Measurements from ENCODE around the gene ZNF335.

The ZNF335 gene

DNA sequence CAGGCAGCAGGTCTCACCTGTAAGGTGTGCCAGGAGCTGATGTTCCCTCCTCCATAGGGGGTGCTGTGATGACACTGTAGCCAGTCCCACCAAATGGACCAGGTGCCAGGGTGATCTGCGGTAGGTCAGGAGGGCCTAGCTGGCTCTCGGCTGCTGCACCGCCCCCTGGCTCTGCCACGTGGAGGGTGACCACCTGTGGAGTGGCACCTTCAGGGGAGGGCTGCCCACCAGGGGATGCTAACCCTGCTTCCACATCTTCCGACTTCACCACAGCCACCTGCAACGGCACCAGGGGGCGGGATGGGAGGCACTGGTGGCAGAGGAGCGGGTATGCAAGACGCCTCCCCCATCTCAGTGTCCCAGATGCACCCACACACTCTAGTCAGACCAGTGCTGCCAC is 18.3 kb downstream of the ZNF335 start:
- DNase-seq (ENCODE audit: low spot score) = no peak
- TF ChIP-seq, protein P1, sequence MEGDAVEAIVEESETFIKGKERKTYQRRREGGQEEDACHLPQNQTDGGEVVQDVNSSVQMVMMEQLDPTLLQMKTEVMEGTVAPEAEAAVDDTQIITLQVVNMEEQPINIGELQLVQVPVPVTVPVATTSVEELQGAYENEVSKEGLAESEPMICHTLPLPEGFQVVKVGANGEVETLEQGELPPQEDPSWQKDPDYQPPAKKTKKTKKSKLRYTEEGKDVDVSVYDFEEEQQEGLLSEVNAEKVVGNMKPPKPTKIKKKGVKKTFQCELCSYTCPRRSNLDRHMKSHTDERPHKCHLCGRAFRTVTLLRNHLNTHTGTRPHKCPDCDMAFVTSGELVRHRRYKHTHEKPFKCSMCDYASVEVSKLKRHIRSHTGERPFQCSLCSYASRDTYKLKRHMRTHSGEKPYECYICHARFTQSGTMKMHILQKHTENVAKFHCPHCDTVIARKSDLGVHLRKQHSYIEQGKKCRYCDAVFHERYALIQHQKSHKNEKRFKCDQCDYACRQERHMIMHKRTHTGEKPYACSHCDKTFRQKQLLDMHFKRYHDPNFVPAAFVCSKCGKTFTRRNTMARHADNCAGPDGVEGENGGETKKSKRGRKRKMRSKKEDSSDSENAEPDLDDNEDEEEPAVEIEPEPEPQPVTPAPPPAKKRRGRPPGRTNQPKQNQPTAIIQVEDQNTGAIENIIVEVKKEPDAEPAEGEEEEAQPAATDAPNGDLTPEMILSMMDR (IDR thresholded peaks at IDR 0.05; ENCODE audit: extremely low read depth, missing control alignments) = no peak

GRCh38 chr20:45952861-45953260 is 19.1 kb downstream of the ZNF335 start:
- DNase-seq (ENCODE audit: low spot score) = no peak
- TF ChIP-seq, protein P1 (IDR thresholded peaks at IDR 0.05; ENCODE audit: extremely low read depth, missing control alignments) = no peak

DNA sequence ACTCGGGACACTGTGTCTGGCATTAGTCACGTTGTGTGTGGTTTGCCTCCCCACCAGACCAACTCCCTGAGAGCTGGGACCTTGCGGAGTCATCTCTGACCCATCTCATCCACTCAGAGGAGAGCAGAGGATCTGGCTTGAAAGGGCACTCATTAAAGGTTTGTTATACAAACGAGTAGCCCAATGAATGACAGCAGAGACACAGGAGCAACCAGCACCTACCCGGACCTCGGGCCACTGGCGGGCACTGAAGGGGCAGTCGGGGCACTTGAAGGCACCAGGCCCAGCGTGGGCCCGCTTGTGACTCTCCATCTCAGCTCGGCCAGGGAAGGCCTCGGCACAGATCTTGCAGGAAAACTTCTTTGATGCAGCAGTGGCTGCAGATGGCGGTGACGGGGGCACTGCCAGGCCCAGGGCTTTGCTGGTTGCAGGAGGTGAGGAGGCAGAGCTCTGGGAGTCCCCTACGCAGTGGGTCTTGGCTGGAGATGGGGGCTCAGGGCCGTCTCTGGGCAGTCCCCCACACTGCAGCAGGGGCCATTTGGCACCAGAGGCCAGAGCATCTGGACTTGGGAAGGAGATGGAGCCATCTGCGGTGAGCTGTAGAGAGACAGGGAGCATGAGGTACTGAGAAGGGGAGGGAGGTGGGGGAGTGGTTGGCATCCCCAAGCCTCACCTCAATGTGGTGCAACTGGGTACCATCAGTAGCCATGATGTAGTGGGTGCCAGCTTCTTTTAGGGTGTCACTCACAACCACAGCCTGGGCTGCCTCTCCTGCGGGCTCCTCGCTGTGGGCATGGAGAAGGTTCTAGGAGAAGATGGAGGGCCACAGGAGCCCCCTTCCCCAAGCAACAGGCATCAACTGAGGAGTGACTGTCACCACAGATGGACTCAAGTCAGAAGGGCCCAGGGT is 19.8 kb downstream of the ZNF335 start:
- TF ChIP-seq, protein P1 (IDR thresholded peaks at IDR 0.05; ENCODE audit: extremely low read depth, missing control alignments) = no peak

DNA sequence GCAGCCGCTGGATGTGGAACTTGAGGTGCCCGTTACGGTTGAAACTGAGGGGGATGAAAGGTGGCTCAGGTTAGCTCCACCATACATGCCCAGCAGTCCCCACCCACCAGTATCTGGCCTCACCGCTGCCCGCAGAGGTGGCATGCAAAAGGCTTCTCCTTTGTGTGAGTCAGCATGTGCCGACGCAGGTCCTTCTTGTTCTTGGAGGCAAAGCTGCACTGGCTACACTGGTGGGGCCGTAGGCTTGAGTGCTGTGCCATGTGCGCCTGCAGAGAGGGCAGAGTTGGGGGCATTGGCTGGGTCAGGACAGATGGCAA is 21.7 kb downstream of the ZNF335 start:
- no peak for DNase-seq (ENCODE audit: low spot score)
- TF ChIP-seq, protein P1 (IDR thresholded peaks at IDR 0.05; ENCODE audit: extremely low read depth, missing control alignments) = no peak

More for the DNA sequence above, 19.8 kb downstream of the ZNF335 start:
- no peak for DNase-seq (ENCODE audit: low spot score)

DNA sequence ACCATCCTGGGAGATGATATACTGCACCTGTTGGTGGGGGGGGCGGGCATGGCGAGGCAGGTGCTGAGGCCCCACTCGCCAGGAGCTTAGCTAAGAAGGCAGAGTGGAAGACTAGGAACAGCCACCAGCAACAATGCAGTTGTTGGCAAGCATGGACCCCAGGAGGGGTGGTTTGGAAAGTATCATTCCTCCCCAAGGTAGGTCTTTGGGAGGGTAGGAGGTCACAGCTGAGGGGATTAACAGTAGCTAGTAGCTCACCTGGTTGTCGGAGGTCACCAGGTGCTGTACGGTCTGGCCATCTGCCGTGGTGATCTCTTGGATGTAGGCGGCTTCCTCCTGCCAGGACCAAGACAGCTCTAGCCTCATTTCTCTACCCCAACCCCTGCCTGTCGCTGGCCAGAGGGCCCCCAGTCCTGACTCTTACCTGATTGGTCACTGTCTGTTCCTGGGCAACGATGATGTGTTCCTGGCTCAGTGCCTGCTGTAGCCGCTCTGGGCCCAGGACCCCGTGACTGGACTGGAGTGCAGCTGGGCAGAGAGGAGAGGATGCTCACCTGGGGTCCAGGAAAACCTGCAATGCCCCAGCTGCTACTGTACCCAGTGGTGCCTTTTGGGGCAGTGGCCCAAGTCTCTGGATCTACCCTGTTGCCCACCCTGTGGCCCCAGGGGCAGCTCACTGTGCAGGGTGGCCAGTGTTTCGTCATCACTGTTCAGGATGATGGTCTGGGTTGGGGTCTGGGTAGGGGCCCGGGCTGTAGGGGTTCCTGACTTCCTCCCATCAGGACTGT is 22.3 kb downstream of the ZNF335 start:
- TF ChIP-seq, protein P1 (IDR thresholded peaks at IDR 0.05; ENCODE audit: extremely low read depth, missing control alignments) = no peak
- DNase-seq (ENCODE audit: low spot score) = no peak

DNA sequence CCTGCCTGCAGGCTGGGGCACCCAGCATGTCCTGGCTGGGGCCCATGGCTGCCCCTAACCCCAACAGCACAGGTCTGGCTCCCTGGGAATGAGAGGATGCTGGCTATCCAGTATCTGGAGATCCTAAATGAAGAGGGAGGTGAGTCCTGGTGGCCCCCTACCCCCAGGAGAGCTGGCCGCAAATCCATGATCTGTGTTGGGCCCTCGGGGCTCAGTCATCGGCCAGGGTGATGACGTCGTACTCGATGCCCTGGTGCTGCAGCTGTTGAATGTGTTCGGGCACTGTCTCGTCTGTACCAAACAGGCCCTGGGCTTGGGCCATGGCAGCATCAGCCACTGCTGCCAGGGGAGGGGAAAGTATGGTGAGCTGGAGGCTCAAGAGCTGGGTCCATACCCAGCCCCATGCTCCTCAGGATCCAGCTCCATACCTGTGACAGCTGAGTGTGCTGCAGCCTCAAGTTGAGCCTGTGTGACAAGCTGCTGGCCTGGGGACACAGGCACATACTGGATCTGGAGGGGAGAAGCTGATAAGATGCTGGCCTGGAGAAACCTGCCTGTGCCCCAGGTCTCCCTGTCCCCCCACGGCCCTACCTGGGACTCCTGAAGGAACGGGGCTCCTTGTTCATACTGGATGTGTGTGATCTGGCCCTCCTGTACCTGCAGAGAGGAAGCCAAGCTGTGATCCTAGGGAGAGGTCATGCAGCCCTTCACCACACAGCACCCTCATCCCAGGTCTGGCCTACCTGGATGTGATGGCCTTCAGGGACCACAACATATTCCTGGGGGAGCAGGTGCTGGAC is 23.1 kb downstream of the ZNF335 start:
- no peak for DNase-seq (ENCODE audit: low spot score)
- TF ChIP-seq, protein P1 (IDR thresholded peaks at IDR 0.05; ENCODE audit: extremely low read depth, missing control alignments) = no peak

Data from GM20000 (cell line).